IMR-90 (cell line): ENCODE results near the gene TOM1. TPM values are rescaled to one million over a fixed set of nuclear protein-coding genes. Genes with fewer than 3 reads are reported as not detected.

Source experiments
- ATAC-seq: fragments of 200-7000 bp; cut with Tn5 transposase; 2 replicates; pipeline ENCODE4 v1.9.1; 2020; ENCODE audit warnings: low read depth, mild to moderate bottlenecking, moderate library complexity
- BruUV-seq: library from RNA; stranded (reverse); fragments of 400-500 nt; replicated peaks from 2 replicates; lab custom pipeline; 2021; lab: Mats Ljungman, UMichigan
- CTCF ChIA-PET: fragments of 300-600 bp; formaldehyde crosslinking; extraction: SDS; loops from one replicate; lab custom pipeline; 2021; ENCODE audit warnings: antibody characterized with exemption; lab: Yijun Ruan, JAX
- POLR2A ChIA-PET: fragments of 300-600 bp; sonication (Branson Sonifier 250); formaldehyde crosslinking; loops from one replicate; lab custom pipeline; 2022; ENCODE audit warnings: antibody characterized with exemption; ENCODE audit not compliant: unreplicated experiment; lab: Charles Lee
- DNase-seq: peaks from one replicate; pipeline ENCODE4 v3.0.0; 2013
- H2AFZ ChIP-seq: replicated peaks from 2 replicates; pipeline ENCODE3; 2013; ENCODE audit warnings: low read length, mild to moderate bottlenecking; ENCODE audit not compliant: poor library complexity
- H2AK5ac ChIP-seq: 2 replicates; pipeline ENCODE4 v1.6.1; 2013; ENCODE audit warnings: low read depth, low read length, inconsistent platforms
- H2AK9ac ChIP-seq: replicated peaks from 2 replicates; pipeline ENCODE3; 2013; ENCODE audit warnings: mild to moderate bottlenecking, low read depth, low read length, moderate library complexity; ENCODE audit not compliant: poor library complexity
- H2BK120ac ChIP-seq: 2 replicates; pipeline ENCODE4 v1.6.1; 2013; ENCODE audit warnings: low read depth, low read length, inconsistent platforms
- H2BK15ac ChIP-seq: 3 replicates; pipeline ENCODE4 v1.6.1; 2013; ENCODE audit warnings: low read depth, low read length, inconsistent platforms
- H2BK20ac ChIP-seq: 2 replicates; pipeline ENCODE4 v1.6.1; 2013; ENCODE audit warnings: low read depth, mild to moderate bottlenecking, inconsistent platforms, low read length, moderate library complexity
- H2BK5ac ChIP-seq: 2 replicates; pipeline ENCODE4 v1.6.1; 2013; ENCODE audit warnings: mild to moderate bottlenecking, low read depth, low read length, inconsistent platforms; ENCODE audit not compliant: poor library complexity, severe bottlenecking
- H3K14ac ChIP-seq: replicated peaks from 2 replicates; pipeline ENCODE4 v1.6.1; 2013; ENCODE audit warnings: low read depth, low read length, inconsistent platforms
- H3K18ac ChIP-seq: 2 replicates; pipeline ENCODE4 v1.6.1; 2013; ENCODE audit warnings: low read depth, low read length, control low read depth
- H3K23ac ChIP-seq: 2 replicates; pipeline ENCODE4 v1.6.1; 2013; ENCODE audit warnings: low read depth, low read length, inconsistent platforms
- H3K27ac ChIP-seq: 2 replicates; pipeline ENCODE4 v1.5.1; 2013; ENCODE audit warnings: mild to moderate bottlenecking, control low read depth, low read length; ENCODE audit not compliant: insufficient read depth
- H3K27me3 ChIP-seq: 2 replicates; pipeline ENCODE4 v1.6.1; 2013; ENCODE audit warnings: low read length; ENCODE audit not compliant: control insufficient read depth, insufficient read depth
- H3K36me3 ChIP-seq: 2 replicates; pipeline ENCODE4 v1.6.1; 2013; ENCODE audit warnings: low read length, mixed read lengths; ENCODE audit not compliant: control insufficient read depth, insufficient read depth
- H3K4ac ChIP-seq: 2 replicates; pipeline ENCODE4 v1.6.1; 2013; ENCODE audit warnings: low read depth, low read length, inconsistent platforms
- H3K4me1 ChIP-seq: 2 replicates; pipeline ENCODE4 v1.6.1; 2013; ENCODE audit warnings: low read length, mixed read lengths; ENCODE audit not compliant: control insufficient read depth, insufficient read depth
- H3K4me2 ChIP-seq: 2 replicates; pipeline ENCODE4 v1.6.1; 2013; ENCODE audit warnings: low read depth, mild to moderate bottlenecking, control low read depth, low read length, moderate library complexity
- H3K4me3 ChIP-seq: 2 replicates; pipeline ENCODE4 v1.5.1; 2013; ENCODE audit warnings: low read depth, mild to moderate bottlenecking, control low read depth, low read length, moderate library complexity; ENCODE audit not compliant: insufficient read depth
- H3K56ac ChIP-seq: 2 replicates; pipeline ENCODE4 v1.6.1; 2013; ENCODE audit warnings: low read length, inconsistent platforms; ENCODE audit not compliant: insufficient read depth; ENCODE audit errors: extremely low read depth
- H3K79me1 ChIP-seq, 2 experiments: 2 replicates each; pipeline ENCODE4 v1.6.1; 2013; ENCODE audit warnings: low read length in 2 of 2, inconsistent platforms in 1 of 2, low read depth in 1 of 2
- H3K9ac ChIP-seq: 2 replicates; pipeline ENCODE4 v1.6.1; 2013; ENCODE audit warnings: low read depth, low read length, control low read depth
- H3K9me1 ChIP-seq: 2 replicates; pipeline ENCODE4 v1.6.1; 2013; ENCODE audit warnings: low read length, inconsistent platforms; ENCODE audit not compliant: insufficient read depth
- H3K9me3 ChIP-seq: 2 replicates; pipeline ENCODE4 v1.6.1; 2013; ENCODE audit warnings: low read length; ENCODE audit not compliant: control insufficient read depth, insufficient read depth
- H4K20me1 ChIP-seq: 2 replicates; pipeline ENCODE4 v1.6.1; 2013; ENCODE audit warnings: low read length, inconsistent platforms; ENCODE audit not compliant: insufficient read depth
- H4K5ac ChIP-seq: 2 replicates; pipeline ENCODE4 v1.6.1; 2013; ENCODE audit warnings: mild to moderate bottlenecking, low read depth, low read length, control low read depth
- H4K8ac ChIP-seq, 2 experiments: 2 replicates each; pipeline ENCODE4 v1.6.1; 2013; ENCODE audit warnings: low read depth in 2 of 2, low read length in 2 of 2, control low read depth in 1 of 2, inconsistent platforms in 1 of 2
- H4K91ac ChIP-seq: 2 replicates; pipeline ENCODE4 v1.6.1; 2013; ENCODE audit warnings: low read depth, low read length, inconsistent platforms; ENCODE audit not compliant: insufficient read depth
- CEBPB ChIP-seq: IDR thresholded peaks from 2 replicates; pipeline ENCODE4 v1.6.1; 2012; ENCODE audit warnings: low read depth, low read length, improper control_type of control experiment
- CHD1 ChIP-seq: IDR thresholded peaks from 2 replicates; pipeline ENCODE4 v1.6.1; 2012; ENCODE audit warnings: low read depth, low read length, improper control_type of control experiment
- MAFK ChIP-seq: IDR thresholded peaks from 2 replicates; pipeline ENCODE4 v1.6.1; 2012; ENCODE audit warnings: low read depth, low read length, improper control_type of control experiment
- MAZ ChIP-seq: IDR thresholded peaks from 2 replicates; pipeline ENCODE4 v1.6.1; 2012; ENCODE audit warnings: low read depth, mild to moderate bottlenecking, low read length, improper control_type of control experiment, moderate library complexity, borderline replicate concordance
- MXI1 ChIP-seq: IDR thresholded peaks from 2 replicates; pipeline ENCODE4 v1.6.1; 2012; ENCODE audit warnings: low read depth, mild to moderate bottlenecking, low read length, moderate library complexity, borderline replicate concordance
- NFE2L2 ChIP-seq: fragments of 150-350 bp; IDR thresholded peaks from 2 replicates; pipeline ENCODE4 v1.6.1; 2016; ENCODE audit warnings: low read depth, mild to moderate bottlenecking, low read length
- POLR2A ChIP-seq: IDR thresholded peaks from 2 replicates; pipeline ENCODE4 v1.6.1; 2012; ENCODE audit warnings: mild to moderate bottlenecking, low read depth, low read length
- RAD21 ChIP-seq: IDR thresholded peaks from 2 replicates; pipeline ENCODE4 v1.6.1; 2012; ENCODE audit warnings: low read length, improper control_type of control experiment
- RCOR1 ChIP-seq: IDR thresholded peaks from 2 replicates; pipeline ENCODE4 v1.6.1; 2012; ENCODE audit warnings: mild to moderate bottlenecking, low read length, improper control_type of control experiment; ENCODE audit not compliant: insufficient replicate concordance
- RFX5 ChIP-seq: IDR thresholded peaks from 2 replicates; pipeline ENCODE4 v1.8.0; 2012; ENCODE audit warnings: low read depth, mild to moderate bottlenecking, low read length, moderate library complexity
- USF2 ChIP-seq: fragments of 150-350 bp; IDR thresholded peaks from 2 replicates; pipeline ENCODE4 v1.6.1; 2017; ENCODE audit warnings: mild to moderate bottlenecking, antibody characterized with exemption, low read length, low read depth
- WGBS, 2 experiments: methylation state at CpG; one replicate each; pipeline versions ENCODE4 v1.1.5 to v1.1.7; 2013; ENCODE audit warnings: missing lambda C conversion rate in 2 of 2; ENCODE audit not compliant: insufficient read length in 1 of 2; ENCODE audit errors: extremely low coverage in 2 of 2; 5-methylcytosine and 5-hydroxymethylcytosine counted together
- dilution Hi-C: fragments of 300-500 bp; cut with HindIII; formaldehyde crosslinking; loops from one replicate; pipeline ENCODE4 v1.14.3; 2018; ENCODE audit warnings: low sequenced_read_pairs; ENCODE audit not compliant: unreplicated experiment
- in situ Hi-C: fragments of 300-500 bp; cut with MboI; formaldehyde crosslinking; loops from 3 replicates; pipeline ENCODE4 v1.14.3; 2019; ENCODE audit warnings: low sequenced_read_pairs, inconsistent platforms, mixed read lengths
- intact Hi-C: fragments of 100-400 bp; cut with micrococcal nuclease; formaldehyde crosslinking; loops from 2 replicates; pipeline ENCODE4 v1.10.0; 2022
- polyA plus RNA-seq, 3 experiments: library from polyadenylated mRNA; depleted of rRNA; stranded (reverse); fragments of >200 nt; gene quantifications; 2 replicates each; pipeline ENCODE4 v1.2.3, GENCODE V29; 2012; ENCODE audit warnings: low replicate concordance in 1 of 3
- total RNA-seq: library from RNA; depleted of rRNA; stranded (reverse); fragments of >200 nt; gene quantifications from 2 replicates; pipeline ENCODE4 v1.2.3, GENCODE V29; 2012
- TF ChIP-seq, protein P1 (sequence below): fragments of 150-350 bp; IDR thresholded peaks from 2 replicates; pipeline ENCODE4 v1.6.1; 2016; ENCODE audit warnings: low read depth, mild to moderate bottlenecking, low read length, moderate library complexity, borderline replicate concordance
- TF ChIP-seq, protein P2 (sequence below): conservative IDR thresholded peaks from 2 replicates; pipeline ENCODE4 v1.5.1; 2012; ENCODE audit warnings: mild to moderate bottlenecking, low read depth, low read length, improper control_type of control experiment

Gene TOM1
- total and polyA plus RNA-seq, 2 of the 4 experiments (the other 2 are of a cell fraction): 38.0 to 46.4 TPM

- Histone ChIP-seq H3K79me1 (no peaks in the 10 kb centered on the region), H2AK5ac (peak overlapping the region; percentile 6; the same call in 1 of the 2 replicates), H2BK15ac (no peak overlapping the region), H4K8ac (no peak overlapping the region; a peak in 1 of 4 replicates), H3K4me1 (peaks cover 10% of the 10 kb centered on the region), H3K23ac (no peak overlapping the region), H3K56ac (no peak overlapping the region), H3K14ac (no peak overlapping the region), H4K5ac (no peak overlapping the region), H3K9me3 (no peaks in the 10 kb centered on the region), H2AFZ (no peak overlapping the region), H3K4me3 (no peak overlapping the region), H3K4me2 (no peak overlapping the region), H3K27me3 (no peaks in the 10 kb centered on the region), H2BK20ac (no peak overlapping the region; the same call in 1 of the 2 replicates), H2BK5ac (no peak overlapping the region), H3K18ac (no peak overlapping the region), H3K9me1 (peaks cover 2% of the 10 kb centered on the region; the same call in 1 of the 2 replicates), H2AK9ac (no peak overlapping the region), H3K4ac (no peak overlapping the region), H4K91ac (no peak overlapping the region), H3K9ac (0 out of 2 replicates have a peak overlapping the region, but pooled peaks have one; percentile 38), H3K27ac (no peak overlapping the region), H4K20me1 (no peaks in the 10 kb centered on the region), H3K36me3 (peaks cover 14% of the 10 kb centered on the region; the same call in 1 of the 2 replicates), H2BK120ac (no peak overlapping the region)
- no TSS peak for BruUV-seq
- peak; percentile 4 for ATAC-seq
- intact Hi-C loops (loop anchor here (1.0 to 5.0 kb wide), 6 partner anchors 31 to 777 kb away; partner anchors contain the start of gene HMOX1), in situ Hi-C loops (loop anchor here (5.0 to 10.0 kb wide), 2 partner anchors 237 to 775 kb away; no protein-coding TSS in a partner anchor), dilution Hi-C loops (no loop called here)
- CTCF ChIA-PET: interaction anchor here (0.5 to 1.4 kb wide), 2 partner anchors 81 to 1141 kb away, joined by 4 to 5 read pairs; no protein-coding TSS in a partner anchor
- peak; percentile 37 for DNase-seq
- POLR2A ChIA-PET: no interaction called here
- WGBS, 2 experiments: 20% methylated on average over 1 of the region's 17 CpGs; no CpG with 5 or more reads in 1 of the 2 experiments
- no peak for TF ChIP-seq MAFK
- TF ChIP-seq MXI1: no peak
- TF ChIP-seq MAZ: no peak
- no peak for TF ChIP-seq RAD21
- no peak for TF ChIP-seq POLR2A
- no peak for TF ChIP-seq RFX5
- no peak for TF ChIP-seq NFE2L2
- TF ChIP-seq, protein P1, sequence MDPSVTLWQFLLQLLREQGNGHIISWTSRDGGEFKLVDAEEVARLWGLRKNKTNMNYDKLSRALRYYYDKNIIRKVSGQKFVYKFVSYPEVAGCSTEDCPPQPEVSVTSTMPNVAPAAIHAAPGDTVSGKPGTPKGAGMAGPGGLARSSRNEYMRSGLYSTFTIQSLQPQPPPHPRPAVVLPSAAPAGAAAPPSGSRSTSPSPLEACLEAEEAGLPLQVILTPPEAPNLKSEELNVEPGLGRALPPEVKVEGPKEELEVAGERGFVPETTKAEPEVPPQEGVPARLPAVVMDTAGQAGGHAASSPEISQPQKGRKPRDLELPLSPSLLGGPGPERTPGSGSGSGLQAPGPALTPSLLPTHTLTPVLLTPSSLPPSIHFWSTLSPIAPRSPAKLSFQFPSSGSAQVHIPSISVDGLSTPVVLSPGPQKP: no peak
- TF ChIP-seq, protein P2, sequence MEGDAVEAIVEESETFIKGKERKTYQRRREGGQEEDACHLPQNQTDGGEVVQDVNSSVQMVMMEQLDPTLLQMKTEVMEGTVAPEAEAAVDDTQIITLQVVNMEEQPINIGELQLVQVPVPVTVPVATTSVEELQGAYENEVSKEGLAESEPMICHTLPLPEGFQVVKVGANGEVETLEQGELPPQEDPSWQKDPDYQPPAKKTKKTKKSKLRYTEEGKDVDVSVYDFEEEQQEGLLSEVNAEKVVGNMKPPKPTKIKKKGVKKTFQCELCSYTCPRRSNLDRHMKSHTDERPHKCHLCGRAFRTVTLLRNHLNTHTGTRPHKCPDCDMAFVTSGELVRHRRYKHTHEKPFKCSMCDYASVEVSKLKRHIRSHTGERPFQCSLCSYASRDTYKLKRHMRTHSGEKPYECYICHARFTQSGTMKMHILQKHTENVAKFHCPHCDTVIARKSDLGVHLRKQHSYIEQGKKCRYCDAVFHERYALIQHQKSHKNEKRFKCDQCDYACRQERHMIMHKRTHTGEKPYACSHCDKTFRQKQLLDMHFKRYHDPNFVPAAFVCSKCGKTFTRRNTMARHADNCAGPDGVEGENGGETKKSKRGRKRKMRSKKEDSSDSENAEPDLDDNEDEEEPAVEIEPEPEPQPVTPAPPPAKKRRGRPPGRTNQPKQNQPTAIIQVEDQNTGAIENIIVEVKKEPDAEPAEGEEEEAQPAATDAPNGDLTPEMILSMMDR: no peak
- TF ChIP-seq CEBPB: no peak
- TF ChIP-seq RCOR1: no peak
- TF ChIP-seq USF2: no peak
- TF ChIP-seq CHD1: no peak
These were observed 50.2 kb downstream of the TOM1 start for GRCh38 chr22:35349704-35350538.
